GM12864 (cell line): Measurements from ENCODE around the gene NAV3.

Experiments
- DNase-seq: peaks from one replicate; pipeline ENCODE4 v3.0.0-alpha.2; 2011; ENCODE audit warnings: low read depth
- H3K4me3 ChIP-seq: 2 replicates; pipeline ENCODE4 v1.5.1; 2011; ENCODE audit warnings: mild to moderate bottlenecking, low read depth, low read length, control low read depth
- CTCF ChIP-seq: IDR thresholded peaks from 2 replicates; pipeline ENCODE4 v1.5.1; 2011; ENCODE audit warnings: low read depth, mild to moderate bottlenecking, moderate library complexity, low read length, control low read depth, inconsistent platforms; ENCODE audit errors: missing control alignments

Gene NAV3

GRCh38 chr12:78038986-78039385 lies 208.3 kb downstream of the NAV3 start:
- no peak overlapping the region for H3K4me3 ChIP-seq
- no peak for DNase-seq
- TF ChIP-seq CTCF, result no peak

- no peak for TF ChIP-seq CTCF
- H3K4me3 ChIP-seq, result no peak overlapping the region
- DNase-seq, result no peak
Observed at GRCh38 chr12:78040111-78040510, 209.4 kb downstream of the NAV3 start.

- TF ChIP-seq CTCF, result no peak
- no peak overlapping the region for H3K4me3 ChIP-seq
- DNase-seq, result no peak
Observed at GRCh38 chr12:78050790-78051189, 220.1 kb downstream of the NAV3 start.

GRCh38 chr12:78055545-78055944 lies 224.9 kb downstream of the NAV3 start:
- TF ChIP-seq CTCF, result no peak
- H3K4me3 ChIP-seq, result no peak overlapping the region
- no peak for DNase-seq

- DNase-seq, result no peak
- H3K4me3 ChIP-seq, result no peak overlapping the region
- no peak for TF ChIP-seq CTCF
Observed at GRCh38 chr12:78057075-78057474, 226.4 kb downstream of the NAV3 start.

- no peak for TF ChIP-seq CTCF
- no peak for DNase-seq
- no peak overlapping the region for H3K4me3 ChIP-seq
Observed at GRCh38 chr12:78060186-78060585, 229.5 kb downstream of the NAV3 start.

GRCh38 chr12:78062786-78063185 lies 232.1 kb downstream of the NAV3 start:
- DNase-seq, result no peak
- no peak overlapping the region for H3K4me3 ChIP-seq
- TF ChIP-seq CTCF, result no peak
